Measurements from ENCODE around the gene ANKRD6.

The ANKRD6 gene

GRCh38 chr6:89585154-89585553 is 152.2 kb downstream of the ANKRD6 start:
- in situ Hi-C loops (cut with MboI; ENCODE audit: low sequenced_read_pairs, unreplicated experiment): no loop called here
- no peak for TF ChIP-seq CTCF (IDR thresholded peaks at IDR 0.05; ENCODE audit: borderline replicate concordance, control extremely low read depth, extremely low read depth, insufficient read depth, missing control alignments)
- no peak for DNase-seq (ENCODE audit: low spot score)

GRCh38 chr6:89589297-89590025 is 156.5 kb downstream of the ANKRD6 start:
- no peak for DNase-seq (ENCODE audit: low spot score)
- in situ Hi-C loops (cut with MboI; ENCODE audit: low sequenced_read_pairs, unreplicated experiment): no loop called here
- no peak for TF ChIP-seq CTCF (IDR thresholded peaks at IDR 0.05; ENCODE audit: borderline replicate concordance, control extremely low read depth, extremely low read depth, insufficient read depth, missing control alignments)

- DNase-seq (ENCODE audit: low spot score): no peak
- no peak for TF ChIP-seq CTCF (IDR thresholded peaks at IDR 0.05; ENCODE audit: borderline replicate concordance, control extremely low read depth, extremely low read depth, insufficient read depth, missing control alignments)
- in situ Hi-C loops (cut with MboI; ENCODE audit: low sequenced_read_pairs, unreplicated experiment): no loop called here
Observed at GRCh38 chr6:89590133-89590532, 157.2 kb downstream of the ANKRD6 start.

- DNase-seq (ENCODE audit: low spot score): no peak
- TF ChIP-seq CTCF (IDR thresholded peaks at IDR 0.05; ENCODE audit: borderline replicate concordance, control extremely low read depth, extremely low read depth, insufficient read depth, missing control alignments): no peak
- in situ Hi-C loops (cut with MboI; ENCODE audit: low sequenced_read_pairs, unreplicated experiment): no loop called here
Observed at GRCh38 chr6:89591745-89592144, 158.8 kb downstream of the ANKRD6 start.

GRCh38 chr6:89596056-89596455 is 163.1 kb downstream of the ANKRD6 start:
- in situ Hi-C loops (cut with MboI; ENCODE audit: low sequenced_read_pairs, unreplicated experiment): no loop called here
- TF ChIP-seq CTCF (IDR thresholded peaks at IDR 0.05; ENCODE audit: borderline replicate concordance, control extremely low read depth, extremely low read depth, insufficient read depth, missing control alignments): no peak
- peak; percentile 68 for DNase-seq (ENCODE audit: low spot score)

GRCh38 chr6:89596484-89596883 is 163.5 kb downstream of the ANKRD6 start:
- in situ Hi-C loops (cut with MboI; ENCODE audit: low sequenced_read_pairs, unreplicated experiment): no loop called here
- no peak for TF ChIP-seq CTCF (IDR thresholded peaks at IDR 0.05; ENCODE audit: borderline replicate concordance, control extremely low read depth, extremely low read depth, insufficient read depth, missing control alignments)
- no peak for DNase-seq (ENCODE audit: low spot score)
